HG02870 (cell line): Measurements from ENCODE around the gene COMP.
"Not testable (repeated sequence)": the region's sequence is repeated elsewhere in the genome, so short reads cannot be mapped to it uniquely, and the experiment has no call there.

Experiments
- ATAC-seq: cut with Tn5 transposase; IDR thresholded peaks from one replicate; pipeline ENCODE4 v1.9.1; 2021; ENCODE audit warnings: mild to moderate bottlenecking, moderate library complexity; ENCODE audit not compliant: unreplicated experiment

The COMP gene

GRCh38 chr19:18749362-18750231 lies 41.5 kb downstream of the COMP start:
- no peak for ATAC-seq

- ATAC-seq = no peak
Measured at GRCh38 chr19:18746401-18747325, 44.4 kb downstream of the COMP start.

- no peak for ATAC-seq
Measured at GRCh38 chr19:18745931-18746330, 45.2 kb downstream of the COMP start.

- no peak for ATAC-seq
Measured at GRCh38 chr19:18745012-18745735, 45.9 kb downstream of the COMP start.

GRCh38 chr19:18743784-18744418 lies 47.2 kb downstream of the COMP start:
- no peak for ATAC-seq

GRCh38 chr19:18742838-18743783 lies 48.0 kb downstream of the COMP start:
- no peak for ATAC-seq

- ATAC-seq = no peak
Measured at GRCh38 chr19:18742324-18742723, 48.8 kb downstream of the COMP start.

- ATAC-seq = no peak
Measured at GRCh38 chr19:18741124-18742121, 49.7 kb downstream of the COMP start.

GRCh38 chr19:18738961-18739690 lies 52.0 kb downstream of the COMP start:
- no peak for ATAC-seq

GRCh38 chr19:18737954-18738351 lies 53.2 kb downstream of the COMP start:
- ATAC-seq = no peak

- no peak for ATAC-seq
Measured at GRCh38 chr19:18737337-18737953, 53.7 kb downstream of the COMP start.

GRCh38 chr19:18736415-18737336 lies 54.4 kb downstream of the COMP start:
- ATAC-seq = no peak

GRCh38 chr19:18735752-18736151 lies 55.4 kb downstream of the COMP start:
- ATAC-seq = no peak

GRCh38 chr19:18735324-18735723 lies 55.8 kb downstream of the COMP start:
- no peak for ATAC-seq

- ATAC-seq = not testable (repeated sequence)
Measured at GRCh38 chr19:18733762-18734332, 57.3 kb downstream of the COMP start.

- ATAC-seq = no peak
Measured at GRCh38 chr19:18733196-18733647, 57.9 kb downstream of the COMP start.
